HepG2 (cell line): ENCODE data around the gene NTPCR. TPM values are rescaled to one million over a fixed set of nuclear protein-coding genes. Genes with fewer than 3 reads are reported as not detected.

Source experiments
- ATAC-seq: fragments of 200-7000 bp; cut with Tn5 transposase; 3 replicates; pipeline ENCODE4 v1.9.1; 2020; ENCODE audit warnings: mild to moderate bottlenecking, moderate library complexity
- BruUV-seq: library from RNA; stranded (reverse); fragments of 400-500 nt; replicated peaks from 2 replicates; lab custom pipeline; 2021; lab: Mats Ljungman, UMichigan
- CTCF ChIA-PET: fragments of 300-600 bp; formaldehyde crosslinking; extraction: SDS; loops from one replicate; lab custom pipeline; 2021; ENCODE audit warnings: low total read pairs, inconsistent platforms, low intra/inter-chr PET ratio; lab: Yijun Ruan, JAX
- POLR2A ChIA-PET: fragments of 350-600 bp; sonication (Branson Sonifier 250); formaldehyde crosslinking; loops from one replicate; lab custom pipeline; 2020; ENCODE audit warnings: antibody characterized with exemption, inconsistent platforms; lab: Yijun Ruan, JAX
- DNase-seq: peaks from one replicate; pipeline ENCODE4 v3.0.0-alpha.2; 2015; ENCODE audit warnings: low spot score
- FAIRE-seq: peaks from 3 replicates; lab custom pipeline; 2011; peaks lifted over from hg19 to GRCh38; lab: Jason Lieb, UNC
- H2AFZ ChIP-seq: one replicate; pipeline ENCODE4 v1.6.1; 2011; ENCODE audit warnings: low read length, inconsistent platforms
- H3K27ac ChIP-seq: fragments of 300-600 bp; 3 replicates; pipeline ENCODE4 v1.8.0; 2011; ENCODE audit warnings: mixed run types, mild to moderate bottlenecking, mixed read lengths, low read length, inconsistent platforms; ENCODE audit not compliant: insufficient read depth; ENCODE audit errors: extremely low read length
- H3K27me3 ChIP-seq, 2 experiments: fragments of 200-600 bp in 1 of 2; 2 replicates in 1 of 2; 3 replicates in 1 of 2; pipeline versions ENCODE4 v1.6.0 to v1.8.0; 2011; ENCODE audit warnings: low read length in 2 of 2, mild to moderate bottlenecking in 2 of 2, moderate library complexity in 2 of 2, inconsistent platforms in 1 of 2; ENCODE audit not compliant: insufficient read depth in 2 of 2, control insufficient read depth in 1 of 2
- H3K36me3 ChIP-seq, 2 experiments: fragments of 200-600 bp in 1 of 2; replicated peaks in 1 of 2; 2 replicates in 1 of 2; 3 replicates in 1 of 2; pipeline versions ENCODE4 v1.5.1 to v1.8.0; 2011; ENCODE audit warnings: low read length in 2 of 2, inconsistent platforms in 1 of 2; ENCODE audit not compliant: insufficient read depth in 2 of 2, control insufficient read depth in 1 of 2
- H3K4me1 ChIP-seq: 2 replicates; pipeline ENCODE4 v1.5.1; 2012; ENCODE audit warnings: low read length, inconsistent platforms; ENCODE audit not compliant: insufficient read depth
- H3K4me2 ChIP-seq: 2 replicates; pipeline ENCODE4 v1.6.0; 2011; ENCODE audit warnings: low read depth, low read length, inconsistent platforms
- H3K4me3 ChIP-seq, 3 experiments: fragments of 200-600 bp in 1 of 3; sonication (generic), shearing (Covaris generic) in 1 of 3; replicated peaks in 1 of 3; 2 replicates each; pipeline ENCODE4 v1.5.1; 2011 to 2016; ENCODE audit warnings: low read length in 3 of 3, inconsistent platforms in 2 of 3, low read depth in 2 of 3, mild to moderate bottlenecking in 2 of 3, control low read depth in 1 of 3, mixed read lengths in 1 of 3; ENCODE audit not compliant: insufficient read depth in 1 of 3
- H3K79me2 ChIP-seq: one replicate; pipeline ENCODE4 v1.6.1; 2011; ENCODE audit warnings: low read length, inconsistent platforms; ENCODE audit not compliant: insufficient read depth
- H3K9ac ChIP-seq: 2 replicates; pipeline ENCODE4 v1.6.0; 2011; ENCODE audit warnings: mild to moderate bottlenecking, low read depth, low read length, inconsistent platforms; ENCODE audit not compliant: insufficient read depth
- H3K9me3 ChIP-seq: 2 replicates; pipeline ENCODE4 v1.5.1; 2012; ENCODE audit warnings: mild to moderate bottlenecking, low read length
- H4K20me1 ChIP-seq: 2 replicates; pipeline ENCODE4 v1.6.0; 2011; ENCODE audit warnings: inconsistent platforms, mild to moderate bottlenecking, low read length, moderate library complexity; ENCODE audit not compliant: insufficient read depth
- AHDC1 ChIP-seq: sonication (generic); formaldehyde crosslinking; IDR thresholded peaks from 2 replicates; pipeline ENCODE4 v1.5.1; 2020; ENCODE audit warnings: mild to moderate bottlenecking, missing genetic modification reagents, borderline replicate concordance
- ARID5B ChIP-seq: IDR thresholded peaks from 2 replicates; pipeline ENCODE4 v1.4.0; 2020; ENCODE audit warnings: mild to moderate bottlenecking, missing genetic modification reagents
- CREB3 ChIP-seq: sonication (generic); formaldehyde crosslinking; IDR thresholded peaks from 2 replicates; pipeline ENCODE4 v1.5.0; 2020; ENCODE audit warnings: missing genetic modification reagents
- DBP ChIP-seq: sonication (generic); formaldehyde crosslinking; IDR thresholded peaks from 2 replicates; pipeline ENCODE4 v1.4.0; 2020; ENCODE audit warnings: missing genetic modification reagents; ENCODE audit errors: not compliant biosample characterization
- DMTF1 ChIP-seq: sonication (generic); formaldehyde crosslinking; IDR thresholded peaks from 2 replicates; pipeline ENCODE4 v1.4.0; 2020; ENCODE audit warnings: mild to moderate bottlenecking, missing genetic modification reagents
- POLR2AphosphoS5 ChIP-seq: IDR thresholded peaks from 2 replicates; pipeline ENCODE4 v1.6.1; 2012; ENCODE audit warnings: low read depth, low read length
- ZNF780A ChIP-seq: sonication (generic); formaldehyde crosslinking; IDR thresholded peaks from 2 replicates; pipeline ENCODE4 v1.8.0; 2022; ENCODE audit warnings: mild to moderate bottlenecking, missing genetic modification reagents, moderate library complexity
- WGBS: methylation state at CpG from one replicate; pipeline ENCODE4 v1.1.6; 2017; ENCODE audit warnings: low lambda C conversion rate; 5-methylcytosine and 5-hydroxymethylcytosine counted together
- in situ Hi-C: cut with HindIII; loops from 2 replicates; pipeline ENCODE4 v1.10.0; 2017; ENCODE audit warnings: low pct_unique_long_range_greater_than_20kb; ENCODE audit not compliant: extremely low pct_ligation_motif_present
- intact Hi-C: fragments of 100-400 bp; cut with micrococcal nuclease; formaldehyde crosslinking; loops from one replicate; pipeline ENCODE4 v1.10.0; 2022; ENCODE audit not compliant: unreplicated experiment
- polyA plus RNA-seq, 8 experiments: library from polyadenylated mRNA; depleted of rRNA in 3 of 8; stranded (reverse) in 7 of 8; unstranded in 1 of 8; fragments of >200 nt; fragmentation: Illumina TruSeq in 4 of 8; extraction: Trizol in 4 of 8; gene quantifications; 2 replicates each; pipeline versions ENCODE4 v1.2.1 to v1.2.3, GENCODE V29; 2011 to 2016; ENCODE audit warnings: low read depth in 4 of 8, missing spikeins in 1 of 8, mixed read lengths in 1 of 8; ENCODE audit not compliant: insufficient read depth in 1 of 8
- total RNA-seq, 5 experiments: library from RNA; depleted of rRNA; stranded (reverse); fragments of >200 nt; fragmentation: Illumina TruSeq; extraction: Trizol; gene quantifications; 2 replicates each; pipeline ENCODE4 v1.2.3, GENCODE V29; 2016; ENCODE audit warnings: low read depth in 1 of 5

The NTPCR gene
- total and polyA plus RNA-seq, 2 of the 13 experiments (the other 11 are each of a cell fraction or from before 2014, with no cell fraction given): 11.7 to 47.0 TPM

- in situ Hi-C loops: no loop called here
- H3K79me2 ChIP-seq: no peaks in the 10 kb centered on the region
- no peaks in the 10 kb centered on the region for H4K20me1 ChIP-seq
- ATAC-seq (no peak), FAIRE-seq (no peak)
- intact Hi-C loops: no loop called here
- ChIA-PET CTCF (no interaction called here), POLR2A (no interaction called here)
- H3K4me1 ChIP-seq: no peaks in the 10 kb centered on the region
- no peaks in the 10 kb centered on the region for H3K27me3 ChIP-seq
- peaks cover 8 to 28% of the 10 kb centered on the region in 2 experiments; a peak in 3 of 5 replicates for H3K36me3 ChIP-seq
- H3K27ac ChIP-seq: no peak overlapping the region
- TF ChIP-seq ARID5B: no peak
- TF ChIP-seq POLR2AphosphoS5: no peak
- no peak for TF ChIP-seq CREB3 (CRISPR knock-in tag)
- no peak for TF ChIP-seq AHDC1 (CRISPR knock-in tag)
- no peak for TF ChIP-seq DMTF1 (CRISPR knock-in tag)
- TF ChIP-seq ZNF780A (CRISPR knock-in tag): no peak
- no peak for TF ChIP-seq DBP
- TF ChIP-seq, all 625 proteins: peak for 0
- Histone ChIP-seq H3K4me2 (no peak overlapping the region), H3K9ac (no peak overlapping the region), H3K4me3 (no peak overlapping the region), H2AFZ (no peak overlapping the region), H3K9me3 (no peaks in the 10 kb centered on the region)
- 100% methylated on average over 3 of the region's 6 CpGs for WGBS
- no peak for DNase-seq
- BruUV-seq: no TSS peak
Observed at GRCh38 chr1:232979558-232979957, 29.1 kb downstream of the NTPCR start.
